IMR-90 (cell line): ENCODE results near the gene BFAR. TPM values are rescaled to one million over a fixed set of nuclear protein-coding genes. Genes with fewer than 3 reads are reported as not detected.

Experiments used
- microRNA-seq, 2 experiments: library from miRNA; stranded (forward) in 1 of 2; unstranded in 1 of 2; fragments of 10-50 nt in 1 of 2; fragments of <30 nt in 1 of 2; gene quantifications in 1 of 2; microRNA quantifications in 1 of 2; one replicate each; pipeline versions ENCODE3 to v1.1.0; 2013 to 2020; ENCODE audit not compliant: insufficient read depth in 1 of 2, insufficient read length in 1 of 2, unreplicated experiment in 1 of 2
- polyA plus RNA-seq, 3 experiments: library from polyadenylated mRNA; depleted of rRNA; stranded (reverse); fragments of >200 nt; gene quantifications; 2 replicates each; pipeline ENCODE4 v1.2.3, GENCODE V29; 2012; ENCODE audit warnings: low replicate concordance in 1 of 3
- small RNA-seq, 5 experiments: library from RNA; depleted of rRNA; stranded (forward); fragments of <200 nt; gene quantifications; one replicate each; pipeline ENCODE3, GENCODE V24; 2012
- total RNA-seq: library from RNA; depleted of rRNA; stranded (reverse); fragments of >200 nt; gene quantifications from 2 replicates; pipeline ENCODE4 v1.2.3, GENCODE V29; 2012; rRNA removed

BFAR gene
- total and polyA plus RNA-seq, 2 of the 4 experiments (the other 2 are of a cell fraction) = 46.6 to 56.5 TPM

Small RNAs within 50 kb of the gene (microRNA-seq; reads per million reads assigned to microRNA genes)
- gene RN7SL274P (ENCODE audit: insufficient read depth, insufficient read length) (not detected), gene RNU7-125P (ENCODE audit: insufficient read depth, insufficient read length) (not detected)

Small RNAs within 50 kb of the gene (small RNA-seq; reads per million reads assigned to genes)
- 0 reads per million in 5 experiments for gene RN7SL274P
- gene RNU7-125P = 0 reads per million in 5 experiments

Other genes starting within 250 kb of the BFAR start
- gene PARN, start 2.7 kb upstream of the BFAR start, total RNA-seq = 25.1 and 31.1 TPM in 2 replicates
- 18.9 and 24.6 TPM in 2 replicates for gene PARN, start 2.7 kb upstream of the BFAR start, polyA plus RNA-seq (2012; rRNA removed)
- gene PLA2G10, start 61.4 kb downstream of the BFAR start, total RNA-seq = not detected in 2 replicates
- gene PLA2G10, start 61.4 kb downstream of the BFAR start, polyA plus RNA-seq (2012; rRNA removed) = not detected in 2 replicates
- gene NPIPA3, start 70.5 kb downstream of the BFAR start, total RNA-seq = not detected in 2 replicates
- gene NPIPA3, start 70.5 kb downstream of the BFAR start, polyA plus RNA-seq (2012; rRNA removed) = not detected in 2 replicates
- not detected in 2 replicates for gene NPIPA2, start 109.6 kb downstream of the BFAR start, total RNA-seq
- 0.23 and 0.27 TPM in 2 replicates for gene NPIPA2, start 109.6 kb downstream of the BFAR start, polyA plus RNA-seq (2012; rRNA removed)
- 74.4 and 118 TPM in 2 replicates for gene NOMO1, start 200.8 kb downstream of the BFAR start, total RNA-seq
- 95.1 and 99.2 TPM in 2 replicates for gene NOMO1, start 200.8 kb downstream of the BFAR start, polyA plus RNA-seq (2012; rRNA removed)